Stimulated activated CD4-positive, alpha-beta T cell treated with anti-CD3 and anti-CD28 coated beads, Interleukin-2, amount 100 ng/mL, for 24 hours (primary cell): ENCODE results near the gene GPR158.

Experiments
- DNase-seq, 2 donors: peaks; one replicate each; pipeline ENCODE4 v3.0.0-alpha.2; 2020

GPR158 gene

GRCh38 chr10:25436431-25436830 is 261.6 kb downstream of the GPR158 start:
- DNase-seq = no peak

GRCh38 chr10:25441270-25441669 is 266.5 kb downstream of the GPR158 start:
- DNase-seq = no peak

GRCh38 chr10:25444266-25444665 is 269.5 kb downstream of the GPR158 start:
- no peak for DNase-seq

- DNase-seq = no peak
Measured at GRCh38 chr10:25451401-25451800, 276.6 kb downstream of the GPR158 start.

GRCh38 chr10:25453619-25454018 is 278.8 kb downstream of the GPR158 start:
- no peak for DNase-seq

- DNase-seq = no peak
Measured at GRCh38 chr10:25455980-25456567, 281.3 kb downstream of the GPR158 start.

GRCh38 chr10:25457552-25457951 is 282.8 kb downstream of the GPR158 start:
- no peak for DNase-seq

- DNase-seq = no peak
Measured at GRCh38 chr10:25465582-25466372, 291.0 kb downstream of the GPR158 start.

- DNase-seq = no peak
Measured at GRCh38 chr10:25467881-25468280, 293.1 kb downstream of the GPR158 start.

GRCh38 chr10:25481467-25481866 is 306.7 kb downstream of the GPR158 start:
- no peak for DNase-seq

- DNase-seq = no peak
Measured at GRCh38 chr10:25483999-25484398, 309.2 kb downstream of the GPR158 start.

GRCh38 chr10:25487266-25487665 is 312.5 kb downstream of the GPR158 start:
- DNase-seq = no peak

- DNase-seq = no peak
Measured at GRCh38 chr10:25492040-25492439, 317.2 kb downstream of the GPR158 start.

GRCh38 chr10:25492680-25493079 is 317.9 kb downstream of the GPR158 start:
- DNase-seq = no peak

GRCh38 chr10:25493122-25493893 is 318.5 kb downstream of the GPR158 start:
- DNase-seq = no peak

GRCh38 chr10:25497246-25497645 is 322.4 kb downstream of the GPR158 start:
- DNase-seq = no peak

- DNase-seq = no peak
Measured at GRCh38 chr10:25498645-25499044, 323.8 kb downstream of the GPR158 start.

- DNase-seq = no peak
Measured at GRCh38 chr10:25501912-25502311, 327.1 kb downstream of the GPR158 start.

- DNase-seq = no peak
Measured at GRCh38 chr10:25502453-25502852, 327.7 kb downstream of the GPR158 start.

GRCh38 chr10:25504306-25504705 is 329.5 kb downstream of the GPR158 start:
- no peak for DNase-seq

GRCh38 chr10:25504838-25505237 is 330.0 kb downstream of the GPR158 start:
- no peak for DNase-seq

GRCh38 chr10:25505466-25505865 is 330.7 kb downstream of the GPR158 start:
- DNase-seq = no peak

- DNase-seq = no peak
Measured at GRCh38 chr10:25506821-25507335, 332.1 kb downstream of the GPR158 start.
